ENCODE results near the gene PLSCR1. TPM values are rescaled to one million over a fixed set of nuclear protein-coding genes. Genes with fewer than 3 reads are reported as not detected.
A peak's percentile ranks its signal among the peaks of the same experiment; 100 is the strongest.

PLSCR1 gene
- total and polyA plus RNA-seq, 2 donors (not counting 1 experiment from before 2014, with no cell fraction given) = 16.8 to 44.6 TPM

GRCh38 chr3:146543461-146544001 lies 876 bp downstream of the PLSCR1 start:
- H2AFZ ChIP-seq (ENCODE audit: insufficient read depth, low read depth, low read length, poor library complexity, severe bottlenecking) = peak overlapping the region; percentile 82
- no peak for ATAC-seq (ENCODE audit: low read depth)

GRCh38 chr3:146542978-146543377 lies 1.4 kb downstream of the PLSCR1 start:
- Mint-ChIP-seq H3K27ac (peak overlapping the region; percentile 94), H3K4me3 (peak overlapping the region; percentile 96), H3K27me3 (no peaks in the 10 kb centered on the region), H3K9me3 (ENCODE audit: insufficient read depth) (no peaks in the 10 kb centered on the region), H3K4me1 (peaks cover 67% of the 10 kb centered on the region)
- H3K27ac ChIP-seq (ENCODE audit: low read length in 2 of 2) = no peak overlapping the region
- ChIA-PET CTCF (interaction anchor here (1.1 to 3.5 kb wide), 4 partner anchors 9 to 72 kb away, joined by 3 to 9 read pairs (median 4); no protein-coding TSS in a partner anchor), POLR2A (no interaction called here)
- H3K27me3 ChIP-seq (replicated peaks in 1 of 4; ENCODE audit: control extremely low read depth in 1 of 4, control insufficient read depth in 3 of 4, insufficient read depth in 4 of 4, low read length in 3 of 4) = no peaks in the 10 kb centered on the region
- H3K79me2 ChIP-seq (ENCODE audit: control insufficient read depth, insufficient read depth, low read length) = peaks cover 44% of the 10 kb centered on the region
- intact Hi-C loops (cut with micrococcal nuclease) = no loop called here
- peak overlapping the region in 4 of 5 experiments; percentile 55 to 90 (median 78) for H3K4me3 ChIP-seq (ENCODE audit: control extremely low read depth in 1 of 5, extremely low read depth in 1 of 5, insufficient read depth in 1 of 5, low read depth in 2 of 5, low read length in 4 of 5)
- H3K4me1 ChIP-seq (ENCODE audit: control insufficient read depth in 2 of 2, insufficient read depth in 2 of 2, low read length in 2 of 2) = peaks cover 31 to 45% of the 10 kb centered on the region in 2 donors
- no peak for TF ChIP-seq CTCF (IDR thresholded peaks at IDR 0.05)
- TF ChIP-seq EZH2 (IDR thresholded peaks at IDR 0.05; ENCODE audit: borderline replicate concordance, insufficient read depth, low read depth, low read length, poor library complexity, severe bottlenecking) = no peak
- peak overlapping the region; percentile 72 for H3K4me2 ChIP-seq (replicated peaks; ENCODE audit: low read depth, low read length, poor library complexity, severe bottlenecking)
- H3K9ac ChIP-seq (ENCODE audit: low read length) = peak overlapping the region; percentile 74
- no peaks in the 10 kb centered on the region for H3K9me3 ChIP-seq (ENCODE audit: control extremely low read depth in 1 of 3, control insufficient read depth in 2 of 3, insufficient read depth in 1 of 3, low read length in 2 of 3)
- no peaks in the 10 kb centered on the region for H4K20me1 ChIP-seq (ENCODE audit: control insufficient read depth, insufficient read depth, low read length, poor library complexity, severe bottlenecking)
- WGBS (ENCODE audit: insufficient coverage) = no CpG with 5 or more reads among the region's 2 CpGs
- ATAC-seq (ENCODE audit: low read depth) = no peak
- peak; percentile 7 for DNase-seq
- H2AFZ ChIP-seq (ENCODE audit: insufficient read depth, low read depth, low read length, poor library complexity, severe bottlenecking) = peak overlapping the region; percentile 82
- no peaks in the 10 kb centered on the region for H3K36me3 ChIP-seq (replicated peaks in 1 of 2; ENCODE audit: control extremely low read depth in 1 of 2, control insufficient read depth in 1 of 2, extremely low read depth in 1 of 2, insufficient read depth in 2 of 2, low read length in 1 of 2)

More at GRCh38 chr3:146543461-146544001, 876 bp downstream of the PLSCR1 start:
- Histone ChIP-seq H3K36me3 (replicated peaks in 1 of 2; ENCODE audit: control extremely low read depth in 1 of 2, control insufficient read depth in 1 of 2, extremely low read depth in 1 of 2, insufficient read depth in 2 of 2, low read length in 1 of 2) (no peaks in the 10 kb centered on the region), H3K9me3 (ENCODE audit: control extremely low read depth in 1 of 3, control insufficient read depth in 2 of 3, insufficient read depth in 1 of 3, low read length in 2 of 3) (no peaks in the 10 kb centered on the region), H3K4me1 (ENCODE audit: control insufficient read depth in 2 of 2, insufficient read depth in 2 of 2, low read length in 2 of 2) (peaks cover 31 to 45% of the 10 kb centered on the region in 2 donors), H4K20me1 (ENCODE audit: control insufficient read depth, insufficient read depth, low read length, poor library complexity, severe bottlenecking) (no peaks in the 10 kb centered on the region), H3K4me3 (ENCODE audit: control extremely low read depth in 1 of 5, extremely low read depth in 1 of 5, insufficient read depth in 1 of 5, low read depth in 2 of 5, low read length in 4 of 5) (peak overlapping the region; percentile 53 to 90 (median 74)), H3K27ac (ENCODE audit: low read length in 2 of 2) (peak overlapping the region in 1 of 2 donors; percentile 77), H3K4me2 (replicated peaks; ENCODE audit: low read depth, low read length, poor library complexity, severe bottlenecking) (peak overlapping the region; percentile 72), H3K27me3 (replicated peaks in 1 of 4; ENCODE audit: control extremely low read depth in 1 of 4, control insufficient read depth in 3 of 4, insufficient read depth in 4 of 4, low read length in 3 of 4) (no peaks in the 10 kb centered on the region), H3K79me2 (ENCODE audit: control insufficient read depth, insufficient read depth, low read length) (peaks cover 38% of the 10 kb centered on the region), H3K9ac (ENCODE audit: low read length) (peak overlapping the region; percentile 74)
- POLR2A ChIA-PET = interaction anchor here (1.6 kb wide), 1 partner anchor 74 kb away, joined by 9 read pairs; the partner anchor contains the start of gene PLSCR2
- CTCF ChIA-PET = interaction anchor here (1.1 to 3.5 kb wide), 5 partner anchors 10 to 354 kb away, joined by 3 to 9 read pairs (median 3); no protein-coding TSS in a partner anchor
- DNase-seq = no peak
- TF ChIP-seq EZH2 (IDR thresholded peaks at IDR 0.05; ENCODE audit: borderline replicate concordance, insufficient read depth, low read depth, low read length, poor library complexity, severe bottlenecking) = no peak
- Mint-ChIP-seq H3K9me3 (ENCODE audit: insufficient read depth) (no peaks in the 10 kb centered on the region), H3K27ac (peak overlapping the region; percentile 94), H3K4me3 (peak overlapping the region; percentile 96), H3K27me3 (no peaks in the 10 kb centered on the region), H3K4me1 (peaks cover 69% of the 10 kb centered on the region)
- intact Hi-C loops (cut with micrococcal nuclease) = loop anchor here (1.0 kb wide), 1 partner anchor 74 kb away; the partner anchor contains the start of gene PLSCR2
- WGBS (ENCODE audit: insufficient coverage) = 0% methylated on average over 4 of the region's 10 CpGs
